Measurements from ENCODE around the gene UBE2O. TPM values are rescaled to one million over a fixed set of nuclear protein-coding genes. Genes with fewer than 3 reads are reported as not detected.

UBE2O gene
- total RNA-seq, 1 experiment from 2014 or later = 68.9 TPM

DNA sequence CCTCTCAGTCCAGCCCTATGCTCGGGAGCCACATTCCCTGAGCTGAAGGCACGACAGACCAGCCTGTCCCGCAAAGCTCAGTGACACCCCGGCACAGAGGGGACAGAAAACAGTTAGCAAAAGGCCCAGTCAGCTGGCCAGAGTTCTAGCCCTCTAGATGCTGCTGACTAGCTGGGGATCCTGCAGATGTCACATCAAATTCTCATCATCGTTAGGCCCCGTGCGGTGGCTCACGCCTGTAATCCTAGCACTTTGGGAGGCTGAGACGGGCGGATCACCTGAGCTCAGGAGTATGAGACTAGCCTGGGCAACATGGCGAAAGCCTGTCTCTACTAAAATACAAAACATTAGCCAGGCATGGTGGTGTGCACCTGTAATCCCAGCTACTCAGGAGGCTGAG, 17.2 kb downstream of the UBE2O start:
- no peak for DNase-seq (ENCODE audit: low spot score)

GRCh38 chr17:76434870-76435269, 18.1 kb downstream of the UBE2O start:
- no peaks in the 10 kb centered on the region for H3K9me3 Mint-ChIP-seq
- peaks cover 72% of the 10 kb centered on the region for H3K4me1 Mint-ChIP-seq
- no peaks in the 10 kb centered on the region for H3K27me3 Mint-ChIP-seq (ENCODE audit: low read depth)
- H3K36me3 Mint-ChIP-seq = no peaks in the 10 kb centered on the region
- ChIA-PET CTCF (interaction anchor here (0.8 to 2.0 kb wide), 6 partner anchors 14 to 50 kb away, joined by 3 to 12 read pairs (median 6); partner anchors contain the start of gene AANAT), POLR2A (interaction anchor here (0.6 kb wide), 1 partner anchor 371 kb away, joined by 3 read pairs; no protein-coding TSS in a partner anchor)
- no peak overlapping the region for H3K4me3 Mint-ChIP-seq
- peak overlapping the region; percentile 77 for H3K27ac Mint-ChIP-seq
- ATAC-seq = no peak
- no peak for DNase-seq (ENCODE audit: low spot score)
- no peak for TF ChIP-seq ESRRA (CRISPR knock-in tag; IDR thresholded peaks at IDR 0.05; ENCODE audit: borderline replicate concordance)
- no peak for TF ChIP-seq ZNF512 (CRISPR knock-in tag; IDR thresholded peaks at IDR 0.05; ENCODE audit: borderline replicate concordance)
- TF ChIP-seq ERG (CRISPR knock-in tag; IDR thresholded peaks at IDR 0.05) = no peak
- no peak for TF ChIP-seq AR (CRISPR knock-in tag; IDR thresholded peaks at IDR 0.05)
- TF ChIP-seq, protein P1, sequence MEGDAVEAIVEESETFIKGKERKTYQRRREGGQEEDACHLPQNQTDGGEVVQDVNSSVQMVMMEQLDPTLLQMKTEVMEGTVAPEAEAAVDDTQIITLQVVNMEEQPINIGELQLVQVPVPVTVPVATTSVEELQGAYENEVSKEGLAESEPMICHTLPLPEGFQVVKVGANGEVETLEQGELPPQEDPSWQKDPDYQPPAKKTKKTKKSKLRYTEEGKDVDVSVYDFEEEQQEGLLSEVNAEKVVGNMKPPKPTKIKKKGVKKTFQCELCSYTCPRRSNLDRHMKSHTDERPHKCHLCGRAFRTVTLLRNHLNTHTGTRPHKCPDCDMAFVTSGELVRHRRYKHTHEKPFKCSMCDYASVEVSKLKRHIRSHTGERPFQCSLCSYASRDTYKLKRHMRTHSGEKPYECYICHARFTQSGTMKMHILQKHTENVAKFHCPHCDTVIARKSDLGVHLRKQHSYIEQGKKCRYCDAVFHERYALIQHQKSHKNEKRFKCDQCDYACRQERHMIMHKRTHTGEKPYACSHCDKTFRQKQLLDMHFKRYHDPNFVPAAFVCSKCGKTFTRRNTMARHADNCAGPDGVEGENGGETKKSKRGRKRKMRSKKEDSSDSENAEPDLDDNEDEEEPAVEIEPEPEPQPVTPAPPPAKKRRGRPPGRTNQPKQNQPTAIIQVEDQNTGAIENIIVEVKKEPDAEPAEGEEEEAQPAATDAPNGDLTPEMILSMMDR (IDR thresholded peaks at IDR 0.05) = no peak
- no peak for TF ChIP-seq FOXK1 (CRISPR knock-in tag; IDR thresholded peaks at IDR 0.05)

More for the DNA sequence above, 17.2 kb downstream of the UBE2O start:
- peaks cover 70% of the 10 kb centered on the region for H3K4me1 Mint-ChIP-seq
- POLR2A ChIA-PET = interaction anchor here (0.5 kb wide), 1 partner anchor 16 kb away, joined by 3 read pairs; no protein-coding TSS in a partner anchor
- no peak overlapping the region for H3K4me3 Mint-ChIP-seq
- ATAC-seq = no peak
- TF ChIP-seq MAX (CRISPR knock-in tag; IDR thresholded peaks at IDR 0.05) (no peak), ZNF219 (CRISPR knock-in tag; IDR thresholded peaks at IDR 0.05; ENCODE audit: borderline replicate concordance) (no peak), FOXK1 (CRISPR knock-in tag; IDR thresholded peaks at IDR 0.05) (no peak), PRRX2 (CRISPR knock-in tag; IDR thresholded peaks at IDR 0.05) (no peak), CREB1 (CRISPR knock-in tag; IDR thresholded peaks at IDR 0.05) (no peak), SP1 (CRISPR knock-in tag; conservative IDR thresholded peaks at IDR 0.05) (no peak), MXD4 (CRISPR knock-in tag; IDR thresholded peaks at IDR 0.05; ENCODE audit: borderline replicate concordance) (no peak), NFYB (CRISPR knock-in tag; conservative IDR thresholded peaks at IDR 0.05; ENCODE audit: low read depth) (no peak), NR2C2 (CRISPR knock-in tag; IDR thresholded peaks at IDR 0.05) (no peak), ZNF263 (CRISPR knock-in tag; IDR thresholded peaks at IDR 0.05; ENCODE audit: low read depth) (no peak), ZNF121 (CRISPR knock-in tag; IDR thresholded peaks at IDR 0.05) (no peak), ZNF425 (CRISPR knock-in tag; conservative IDR thresholded peaks at IDR 0.05) (no peak), SMAD3 (CRISPR knock-in tag; IDR thresholded peaks at IDR 0.05; ENCODE audit: borderline replicate concordance) (no peak), ZNF317 (CRISPR knock-in tag; IDR thresholded peaks at IDR 0.05; ENCODE audit: borderline replicate concordance, low read depth) (no peak), GABPB1 (CRISPR knock-in tag; IDR thresholded peaks at IDR 0.05) (no peak), FOXP1 (CRISPR knock-in tag; IDR thresholded peaks at IDR 0.05; ENCODE audit: borderline replicate concordance) (no peak)
- TF ChIP-seq, protein P2, sequence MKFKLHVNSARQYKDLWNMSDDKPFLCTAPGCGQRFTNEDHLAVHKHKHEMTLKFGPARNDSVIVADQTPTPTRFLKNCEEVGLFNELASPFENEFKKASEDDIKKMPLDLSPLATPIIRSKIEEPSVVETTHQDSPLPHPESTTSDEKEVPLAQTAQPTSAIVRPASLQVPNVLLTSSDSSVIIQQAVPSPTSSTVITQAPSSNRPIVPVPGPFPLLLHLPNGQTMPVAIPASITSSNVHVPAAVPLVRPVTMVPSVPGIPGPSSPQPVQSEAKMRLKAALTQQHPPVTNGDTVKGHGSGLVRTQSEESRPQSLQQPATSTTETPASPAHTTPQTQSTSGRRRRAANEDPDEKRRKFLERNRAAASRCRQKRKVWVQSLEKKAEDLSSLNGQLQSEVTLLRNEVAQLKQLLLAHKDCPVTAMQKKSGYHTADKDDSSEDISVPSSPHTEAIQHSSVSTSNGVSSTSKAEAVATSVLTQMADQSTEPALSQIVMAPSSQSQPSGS (CRISPR knock-in tag; IDR thresholded peaks at IDR 0.05; ENCODE audit: borderline replicate concordance, low read depth) = no peak
- TF ChIP-seq, protein P3, sequence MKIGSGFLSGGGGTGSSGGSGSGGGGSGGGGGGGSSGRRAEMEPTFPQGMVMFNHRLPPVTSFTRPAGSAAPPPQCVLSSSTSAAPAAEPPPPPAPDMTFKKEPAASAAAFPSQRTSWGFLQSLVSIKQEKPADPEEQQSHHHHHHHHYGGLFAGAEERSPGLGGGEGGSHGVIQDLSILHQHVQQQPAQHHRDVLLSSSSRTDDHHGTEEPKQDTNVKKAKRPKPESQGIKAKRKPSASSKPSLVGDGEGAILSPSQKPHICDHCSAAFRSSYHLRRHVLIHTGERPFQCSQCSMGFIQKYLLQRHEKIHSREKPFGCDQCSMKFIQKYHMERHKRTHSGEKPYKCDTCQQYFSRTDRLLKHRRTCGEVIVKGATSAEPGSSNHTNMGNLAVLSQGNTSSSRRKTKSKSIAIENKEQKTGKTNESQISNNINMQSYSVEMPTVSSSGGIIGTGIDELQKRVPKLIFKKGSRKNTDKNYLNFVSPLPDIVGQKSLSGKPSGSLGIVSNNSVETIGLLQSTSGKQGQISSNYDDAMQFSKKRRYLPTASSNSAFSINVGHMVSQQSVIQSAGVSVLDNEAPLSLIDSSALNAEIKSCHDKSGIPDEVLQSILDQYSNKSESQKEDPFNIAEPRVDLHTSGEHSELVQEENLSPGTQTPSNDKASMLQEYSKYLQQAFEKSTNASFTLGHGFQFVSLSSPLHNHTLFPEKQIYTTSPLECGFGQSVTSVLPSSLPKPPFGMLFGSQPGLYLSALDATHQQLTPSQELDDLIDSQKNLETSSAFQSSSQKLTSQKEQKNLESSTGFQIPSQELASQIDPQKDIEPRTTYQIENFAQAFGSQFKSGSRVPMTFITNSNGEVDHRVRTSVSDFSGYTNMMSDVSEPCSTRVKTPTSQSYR (CRISPR knock-in tag; IDR thresholded peaks at IDR 0.05) = no peak
- no peaks in the 10 kb centered on the region for H3K9me3 Mint-ChIP-seq
- no peaks in the 10 kb centered on the region for H3K36me3 Mint-ChIP-seq
- CTCF ChIA-PET = interaction anchor here (0.8 to 2.0 kb wide), 7 partner anchors 8 to 51 kb away, joined by 3 to 12 read pairs (median 6); partner anchors contain the start of gene AANAT
- H3K27ac Mint-ChIP-seq = peak overlapping the region; percentile 54; the same call in 1 of the 2 replicates
- no peaks in the 10 kb centered on the region for H3K27me3 Mint-ChIP-seq (ENCODE audit: low read depth)
